ENCODE results near the gene TBX4. TPM values are rescaled to one million over a fixed set of nuclear protein-coding genes. Genes with fewer than 3 reads are reported as not detected.

The TBX4 gene
- total and polyA plus RNA-seq, 9 of the 15 experiments (the other 6 are each of a cell fraction or from before 2014, with no cell fraction given): not detected

DNA sequence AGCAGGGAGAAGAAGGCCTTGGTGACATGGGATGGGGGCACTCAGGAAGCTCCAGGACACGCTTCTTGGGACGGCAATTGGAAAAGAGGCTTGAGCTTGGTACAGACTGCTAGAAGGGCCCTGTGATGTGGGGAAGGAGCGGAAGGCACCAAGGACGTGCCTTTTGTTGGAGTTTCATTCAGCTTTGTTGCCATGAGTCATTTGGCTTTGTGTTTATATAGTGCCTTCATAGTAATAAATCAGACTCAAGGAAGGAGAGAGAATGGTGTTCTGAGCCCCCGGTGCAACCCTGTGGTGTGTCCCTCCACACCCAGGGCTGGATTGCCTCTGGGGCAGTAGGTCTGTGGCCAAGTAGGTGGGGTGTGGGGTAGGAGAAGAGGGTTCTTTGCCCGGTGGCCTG lies 7.4 kb upstream of the TBX4 start:
- H3K9ac ChIP-seq (ENCODE audit: insufficient read depth in 1 of 2, low read depth in 2 of 2, low read length in 2 of 2): no peak overlapping the region
- ChIA-PET POLR2A (no interaction called here), CTCF (ENCODE audit: low intra/inter-chr PET ratio) (no interaction called here)
- H4K20me1 ChIP-seq (replicated peaks; ENCODE audit: control insufficient read depth, insufficient read depth, low read length): no peaks in the 10 kb centered on the region
- H3K9me3 ChIP-seq (replicated peaks; ENCODE audit: control insufficient read depth, insufficient read depth, low read depth, low read length): no peaks in the 10 kb centered on the region
- in situ Hi-C loops (cut with MboI): loop anchor here (25.0 kb wide), 1 partner anchor 667 kb away; no protein-coding TSS in a partner anchor
- no peak overlapping the region for H2AFZ ChIP-seq (ENCODE audit: low read depth, low read length)
- H3K36me3 ChIP-seq (ENCODE audit: control insufficient read depth, insufficient read depth, low read length): no peaks in the 10 kb centered on the region
- peaks cover 3 to 16% of the 10 kb centered on the region in 2 experiments; a peak in 4 of 5 replicates for H3K27me3 ChIP-seq (ENCODE audit: control insufficient read depth in 2 of 2, insufficient read depth in 2 of 2, low read length in 2 of 2)
- no peaks in the 10 kb centered on the region for H3K9me1 ChIP-seq (ENCODE audit: control insufficient read depth, insufficient read depth, low read length)
- H3K4me3 ChIP-seq: no peak overlapping the region
- FAIRE-seq: no peak
- 12% methylated on average over 6 of the region's 6 CpGs for WGBS (ENCODE audit: insufficient coverage, low coverage, missing lambda C conversion rate)
- H3K4me2 ChIP-seq (ENCODE audit: insufficient read depth, low read length): no peak overlapping the region
- no peaks in the 10 kb centered on the region for H3K79me2 ChIP-seq (ENCODE audit: control insufficient read depth, insufficient read depth, low read length)
- no peak for ATAC-seq
- intact Hi-C loops (cut with micrococcal nuclease): no loop called here
- H3K27ac ChIP-seq (ENCODE audit: extremely low read depth, low read depth, low read length): no peak overlapping the region
- TF ChIP-seq, protein P1, sequence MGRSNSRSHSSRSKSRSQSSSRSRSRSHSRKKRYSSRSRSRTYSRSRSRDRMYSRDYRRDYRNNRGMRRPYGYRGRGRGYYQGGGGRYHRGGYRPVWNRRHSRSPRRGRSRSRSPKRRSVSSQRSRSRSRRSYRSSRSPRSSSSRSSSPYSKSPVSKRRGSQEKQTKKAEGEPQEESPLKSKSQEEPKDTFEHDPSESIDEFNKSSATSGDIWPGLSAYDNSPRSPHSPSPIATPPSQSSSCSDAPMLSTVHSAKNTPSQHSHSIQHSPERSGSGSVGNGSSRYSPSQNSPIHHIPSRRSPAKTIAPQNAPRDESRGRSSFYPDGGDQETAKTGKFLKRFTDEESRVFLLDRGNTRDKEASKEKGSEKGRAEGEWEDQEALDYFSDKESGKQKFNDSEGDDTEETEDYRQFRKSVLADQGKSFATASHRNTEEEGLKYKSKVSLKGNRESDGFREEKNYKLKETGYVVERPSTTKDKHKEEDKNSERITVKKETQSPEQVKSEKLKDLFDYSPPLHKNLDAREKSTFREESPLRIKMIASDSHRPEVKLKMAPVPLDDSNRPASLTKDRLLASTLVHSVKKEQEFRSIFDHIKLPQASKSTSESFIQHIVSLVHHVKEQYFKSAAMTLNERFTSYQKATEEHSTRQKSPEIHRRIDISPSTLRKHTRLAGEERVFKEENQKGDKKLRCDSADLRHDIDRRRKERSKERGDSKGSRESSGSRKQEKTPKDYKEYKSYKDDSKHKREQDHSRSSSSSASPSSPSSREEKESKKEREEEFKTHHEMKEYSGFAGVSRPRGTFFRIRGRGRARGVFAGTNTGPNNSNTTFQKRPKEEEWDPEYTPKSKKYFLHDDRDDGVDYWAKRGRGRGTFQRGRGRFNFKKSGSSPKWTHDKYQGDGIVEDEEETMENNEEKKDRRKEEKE (IDR thresholded peaks at IDR 0.05; ENCODE audit: borderline replicate concordance in 1 of 2, control insufficient read depth in 1 of 2, low read depth in 2 of 2, low read length in 1 of 2): 0 out of 4 replicates have a peak, but pooled peaks of 1 of the 2 experiments have one; percentile 2
- TF ChIP-seq HDGF (IDR thresholded peaks at IDR 0.05): no peak
- no peak for DNase-seq (ENCODE audit: extremely low read depth in 1 of 4, low spot score in 3 of 4)
- no TSS peak for BruUV-seq (replicated peaks)
- peaks cover 3 to 11% of the 10 kb centered on the region in 2 experiments; a peak in 3 of 5 replicates for H3K4me1 ChIP-seq (replicated peaks in 1 of 2; ENCODE audit: control insufficient read depth in 2 of 2, insufficient read depth in 2 of 2, low read length in 2 of 2)

Measured in K562 (cell line).